Liver (tissue), 9 donors: ENCODE results near the gene CSPG4. TPM values are rescaled to one million over a fixed set of nuclear protein-coding genes. Genes with fewer than 3 reads are reported as not detected.

Experiments used
- DNase-seq: peaks from one replicate; pipeline ENCODE4 v3.0.0-alpha.2; 2017; ENCODE audit warnings: low spot score
- H3K27ac ChIP-seq, 2 donors: one replicate each; pipeline ENCODE4 v1.7.0; 2013; ENCODE audit warnings: inconsistent platforms in 2 of 2, low read length in 2 of 2, control low read depth in 1 of 2, low read depth in 1 of 2, mild to moderate bottlenecking in 1 of 2
- H3K27me3 ChIP-seq, 4 donors: one replicate each; pipeline versions ENCODE4 v1.6.1 to v1.7.0; 2013; ENCODE audit warnings: low read length in 3 of 4, inconsistent platforms in 1 of 4, mild to moderate bottlenecking in 1 of 4, moderate library complexity in 1 of 4; ENCODE audit not compliant: control insufficient read depth in 4 of 4, insufficient read depth in 4 of 4
- H3K36me3 ChIP-seq, 4 donors: one replicate each; pipeline versions ENCODE4 v1.6.1 to v1.7.0; 2013; ENCODE audit warnings: low read length in 3 of 4, mild to moderate bottlenecking in 3 of 4, low read depth in 1 of 4, moderate library complexity in 1 of 4; ENCODE audit not compliant: control insufficient read depth in 4 of 4, insufficient read depth in 3 of 4
- H3K4me1 ChIP-seq, 4 donors: one replicate each; pipeline versions ENCODE4 v1.6.1 to v1.7.0; 2013; ENCODE audit warnings: low read length in 3 of 4, mild to moderate bottlenecking in 3 of 4, moderate library complexity in 1 of 4; ENCODE audit not compliant: control insufficient read depth in 4 of 4, insufficient read depth in 4 of 4
- H3K4me3 ChIP-seq, 3 donors: one replicate each; pipeline versions ENCODE4 v1.6.1 to v1.7.0; 2013; ENCODE audit warnings: low read length in 3 of 3, control low read depth in 1 of 3, low read depth in 1 of 3, mild to moderate bottlenecking in 1 of 3
- H3K9ac ChIP-seq, 2 donors: one replicate each; pipeline ENCODE4 v1.7.0; 2013; ENCODE audit warnings: low read length in 2 of 2, mild to moderate bottlenecking in 2 of 2, moderate library complexity in 2 of 2, control low read depth in 1 of 2, low read depth in 1 of 2
- H3K9me3 ChIP-seq, 4 donors: one replicate each; pipeline versions ENCODE4 v1.6.1 to v1.7.0; 2013; ENCODE audit warnings: low read length in 3 of 4; ENCODE audit not compliant: control insufficient read depth in 4 of 4
- ATF3 ChIP-seq: IDR thresholded peaks from 2 replicates; pipeline ENCODE4 v1.6.1; 2016; ENCODE audit warnings: antibody characterized with exemption
- CTCF ChIP-seq: fragments of 150-350 bp; IDR thresholded peaks from 2 replicates; pipeline ENCODE4 v1.5.1; 2017; ENCODE audit warnings: improper control_type of control experiment, low read depth, low read length; ENCODE audit not compliant: missing input control
- FOXA1 ChIP-seq: IDR thresholded peaks from 2 replicates; pipeline ENCODE4 v1.6.1; 2016; ENCODE audit warnings: antibody characterized with exemption
- FOXA2 ChIP-seq: IDR thresholded peaks from 2 replicates; pipeline ENCODE4 v1.6.1; 2016; ENCODE audit warnings: antibody characterized with exemption
- GABPA ChIP-seq, 2 donors: IDR thresholded peaks in 1 of 2; conservative IDR thresholded peaks in 1 of 2; 2 replicates each; pipeline ENCODE4 v1.6.1; 2016; ENCODE audit warnings: antibody characterized with exemption in 2 of 2, mild to moderate bottlenecking in 1 of 2, moderate library complexity in 1 of 2
- HNF4A ChIP-seq, 2 donors: conservative IDR thresholded peaks; 2 replicates each; pipeline ENCODE4 v1.6.1; 2016; ENCODE audit warnings: antibody characterized with exemption in 2 of 2, mild to moderate bottlenecking in 2 of 2
- HNF4G ChIP-seq: IDR thresholded peaks from 2 replicates; pipeline ENCODE4 v1.6.1; 2016; ENCODE audit warnings: antibody characterized with exemption
- MAX ChIP-seq: IDR thresholded peaks from 2 replicates; pipeline ENCODE4 v1.6.1; 2016; ENCODE audit warnings: antibody characterized with exemption
- NR2F2 ChIP-seq: IDR thresholded peaks from 2 replicates; pipeline ENCODE4 v1.6.1; 2016; ENCODE audit warnings: antibody characterized with exemption
- RAD21 ChIP-seq, 2 donors: IDR thresholded peaks; 2 replicates each; pipeline ENCODE4 v1.6.1; 2016; ENCODE audit warnings: antibody characterized with exemption in 2 of 2, mild to moderate bottlenecking in 2 of 2
- REST ChIP-seq: IDR thresholded peaks from 2 replicates; pipeline ENCODE4 v1.6.1; 2016; ENCODE audit warnings: antibody characterized with exemption, mild to moderate bottlenecking
- RXRA ChIP-seq, 2 donors: IDR thresholded peaks; 2 replicates each; pipeline ENCODE4 v1.6.1; 2017 to 2018; ENCODE audit warnings: antibody characterized with exemption in 2 of 2, mild to moderate bottlenecking in 1 of 2
- SP1 ChIP-seq: IDR thresholded peaks from 2 replicates; pipeline ENCODE4 v1.6.1; 2018; ENCODE audit warnings: antibody characterized with exemption, mild to moderate bottlenecking
- YY1 ChIP-seq: IDR thresholded peaks from 2 replicates; pipeline ENCODE4 v1.6.1; 2016; ENCODE audit warnings: antibody characterized with exemption, mild to moderate bottlenecking
- WGBS: extraction: QIAGEN DNeasy Blood & Tissue Kit; methylation state at CpG from one replicate; pipeline ENCODE4 v1.1.7; 2013; 5-methylcytosine and 5-hydroxymethylcytosine counted together
- polyA plus RNA-seq, 2 donors: library from polyadenylated mRNA; stranded (reverse) in 1 of 2; unstranded in 1 of 2; fragments of 200-250 nt in 1 of 2; fragments of >200 nt in 1 of 2; fragmentation: Nextera tagmentation in 1 of 2; extraction: Ambion mirVana in 1 of 2; gene quantifications; one replicate each; pipeline versions ENCODE4 v1.2.1 to v1.2.3, GENCODE V29; 2013 to 2015
- total RNA-seq, 2 donors: library from RNA; depleted of rRNA; stranded (reverse); fragments of >200 nt; gene quantifications; one replicate each; pipeline ENCODE4 v1.2.3, GENCODE V29; 2014
- donor health status: healthy.
- donor health status: healthy.
- donor health status: healthy.
- donor health status: healthy.
- donor health status: healthy.

Gene CSPG4
- total and polyA plus RNA-seq, 4 donors: 0.07 to 1.5 (median 0.76) TPM

- no peak overlapping the region for H3K27ac ChIP-seq
- H3K9me3 ChIP-seq: no peaks in the 10 kb centered on the region
- DNase-seq: no peak
- peaks cover 20 to 66% (median 46%) of the 10 kb centered on the region in 4 donors for H3K4me1 ChIP-seq
- peaks cover 0 to 3% (median 1%) of the 10 kb centered on the region in 4 donors for H3K36me3 ChIP-seq
- TF ChIP-seq FOXA2 (no peak), FOXA1 (no peak), HNF4A (conservative IDR thresholded peaks at IDR 0.05) (no peak), SP1 (no peak), HNF4G (no peak), REST (no peak), CTCF (no peak), ATF3 (no peak), RAD21 (IDR thresholded peaks at IDR 0.05) (no peak), RXRA (IDR thresholded peaks at IDR 0.05) (no peak), GABPA (IDR thresholded peaks at IDR 0.05 in 1 of 2, conservative IDR thresholded peaks at IDR 0.05 in 1 of 2) (no peak), NR2F2 (no peak)
- H3K27me3 ChIP-seq: no peaks in the 10 kb centered on the region
- no peak overlapping the region for H3K9ac ChIP-seq
- 96% methylated on average over 18 of the region's 18 CpGs for WGBS
- no peak overlapping the region for H3K4me3 ChIP-seq
Measured at GRCh38 chr15:75649848-75650247, 62.8 kb downstream of the CSPG4 start.

- Histone ChIP-seq H3K27ac (peak overlapping the region; percentile 96 to 99), H3K36me3 (peaks cover 0 to 3% (median 1%) of the 10 kb centered on the region in 4 donors), H3K27me3 (no peaks in the 10 kb centered on the region), H3K9me3 (no peaks in the 10 kb centered on the region), H3K4me1 (peaks cover 20 to 59% (median 46%) of the 10 kb centered on the region in 4 donors), H3K4me3 (peak overlapping the region; percentile 81 to 91 (median 91)), H3K9ac (no peak overlapping the region)
- no peak for TF ChIP-seq FOXA1
- no peak for TF ChIP-seq MAX
- no peak for TF ChIP-seq NR2F2
- no peak for TF ChIP-seq YY1
- 86% methylated on average over 19 of the region's 19 CpGs for WGBS
- no peak for DNase-seq
Measured at GRCh38 chr15:75649045-75649761, 63.4 kb downstream of the CSPG4 start.
